Astrocyte (in vitro differentiated cells and primary cell): ENCODE data around the gene CPXM1.

Experiments
- CTCF ChIP-seq: IDR thresholded peaks from 2 replicates; pipeline ENCODE4 v1.5.1; 2011; ENCODE audit warnings: low read depth, mild to moderate bottlenecking, inconsistent platforms, low read length, moderate library complexity; ENCODE audit not compliant: insufficient read depth
- EZH2 ChIP-seq: IDR thresholded peaks from 2 replicates; pipeline ENCODE4 v1.6.1; 2012; ENCODE audit warnings: mild to moderate bottlenecking, low read length, inconsistent platforms; ENCODE audit not compliant: insufficient read depth

GRCh38 chr20:2794866-2795447 lies 5.5 kb downstream of the CPXM1 start:
- TF ChIP-seq EZH2 (no peak), CTCF (no peak)
